GM21515 (cell line): Measurements from ENCODE around the gene GRIPAP1.
"Not testable (repeated sequence)": the region's sequence is repeated elsewhere in the genome, so short reads cannot be mapped to it uniquely, and the experiment has no call there.

Experiments used
- ATAC-seq: cut with Tn5 transposase; IDR thresholded peaks from one replicate; pipeline ENCODE4 v1.9.1; 2021; ENCODE audit not compliant: unreplicated experiment

Gene GRIPAP1

DNA sequence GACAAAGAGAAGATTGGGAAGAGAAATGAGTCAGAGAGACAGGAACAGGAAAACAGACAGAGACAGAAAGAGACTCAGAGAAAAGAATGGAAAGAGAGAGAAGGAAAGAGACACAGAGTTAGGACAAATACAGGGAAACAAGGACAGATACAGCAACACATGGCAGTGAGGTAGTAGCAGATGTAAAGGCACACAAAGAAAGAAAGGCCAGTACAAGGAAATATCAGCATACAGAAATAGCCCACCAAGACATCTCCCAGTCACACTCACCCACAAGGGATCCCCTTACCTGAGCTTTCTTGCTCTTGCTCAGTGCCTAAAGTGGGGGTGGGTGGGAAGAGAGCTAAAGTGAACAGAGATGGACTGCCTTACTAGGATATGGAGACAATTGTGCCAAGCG lies 4.2 kb downstream of the GRIPAP1 start:
- no peak for ATAC-seq

GRCh38 chrX:48997455-48997854 lies 4.6 kb downstream of the GRIPAP1 start:
- no peak for ATAC-seq

GRCh38 chrX:48996969-48997368 lies 5.1 kb downstream of the GRIPAP1 start:
- no peak for ATAC-seq

- no peak for ATAC-seq
Measured at GRCh38 chrX:48992341-48992740, 9.7 kb downstream of the GRIPAP1 start.

DNA sequence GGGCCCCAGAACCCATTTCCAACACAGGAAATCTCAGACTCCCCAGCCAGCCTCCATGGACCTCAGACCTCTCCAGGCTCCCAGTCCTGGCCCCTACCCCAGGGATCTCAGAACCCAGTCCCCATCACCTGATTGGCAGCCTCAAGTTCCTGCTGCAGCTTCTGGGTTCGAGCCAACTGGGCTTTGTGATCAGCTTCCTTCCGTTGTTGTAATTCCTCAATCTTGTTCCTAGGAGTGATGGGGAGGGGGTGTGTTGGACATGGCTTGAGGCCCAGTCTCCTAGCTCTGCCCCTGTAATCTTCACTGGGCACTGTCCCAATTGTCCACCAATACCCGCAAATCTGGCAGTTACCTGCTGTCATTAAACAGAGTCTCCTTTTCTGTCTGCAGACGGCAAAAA lies 12.6 kb downstream of the GRIPAP1 start:
- no peak for ATAC-seq

DNA sequence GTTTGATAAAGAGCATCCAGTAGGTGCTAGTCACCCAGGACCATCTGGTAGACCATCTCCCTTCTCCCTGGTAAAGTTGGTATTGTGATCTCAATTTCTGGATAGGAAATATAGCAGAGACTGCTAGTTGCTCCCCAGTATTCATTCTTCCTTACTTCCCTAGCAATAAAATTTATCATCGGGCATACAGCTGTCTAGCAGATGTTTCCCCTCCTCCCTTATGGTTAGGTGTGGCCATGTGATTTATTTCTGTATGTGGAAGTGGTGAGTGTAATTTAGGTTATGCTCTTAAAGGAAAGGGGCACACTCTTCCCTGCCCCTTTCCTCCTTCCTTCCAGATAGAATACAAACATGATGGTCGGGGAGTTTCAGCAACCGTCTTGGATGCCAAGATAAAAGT lies 18.2 kb downstream of the GRIPAP1 start:
- no peak for ATAC-seq

DNA sequence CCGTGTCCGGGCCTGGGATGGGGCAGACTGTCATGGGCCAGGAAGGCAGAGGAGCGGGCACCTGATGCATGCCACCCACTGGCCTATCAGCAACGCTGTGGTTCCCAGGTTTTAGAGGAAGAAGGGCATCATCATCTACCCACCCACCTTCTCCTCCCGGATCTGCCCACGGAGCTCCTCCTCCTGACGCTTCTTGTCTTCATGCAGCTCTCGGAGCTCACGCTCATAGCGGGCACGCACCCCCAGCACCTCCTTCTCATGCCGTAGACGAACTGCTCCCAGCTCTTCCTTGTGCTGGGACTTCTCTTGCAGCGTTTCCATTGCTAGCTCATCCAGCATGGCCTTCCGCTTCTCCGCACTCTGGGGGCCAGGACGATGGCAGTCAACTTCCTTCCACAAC lies 19.0 kb downstream of the GRIPAP1 start:
- no peak for ATAC-seq

- no peak for ATAC-seq
Measured at GRCh38 chrX:48981178-48981577, 20.9 kb downstream of the GRIPAP1 start.

DNA sequence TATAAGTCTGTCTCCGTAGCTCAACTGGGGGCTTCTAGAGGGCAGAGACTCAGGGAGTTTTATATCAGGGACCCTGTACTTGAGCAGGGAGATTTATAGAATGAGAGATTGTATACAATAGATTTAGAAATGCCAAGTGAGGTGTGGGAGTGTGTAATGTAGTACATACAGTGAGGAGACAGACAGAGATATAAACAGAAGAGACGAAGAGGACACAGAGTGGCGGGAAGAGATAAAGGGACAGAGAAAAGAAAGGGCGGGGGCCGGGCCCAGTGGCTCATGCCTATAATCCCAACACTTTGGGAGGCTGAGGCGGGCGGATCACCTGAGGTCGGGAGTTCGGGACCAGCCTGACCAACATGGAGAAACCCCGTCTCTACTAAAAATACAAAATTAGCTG lies 21.7 kb downstream of the GRIPAP1 start:
- not testable (repeated sequence) for ATAC-seq

DNA sequence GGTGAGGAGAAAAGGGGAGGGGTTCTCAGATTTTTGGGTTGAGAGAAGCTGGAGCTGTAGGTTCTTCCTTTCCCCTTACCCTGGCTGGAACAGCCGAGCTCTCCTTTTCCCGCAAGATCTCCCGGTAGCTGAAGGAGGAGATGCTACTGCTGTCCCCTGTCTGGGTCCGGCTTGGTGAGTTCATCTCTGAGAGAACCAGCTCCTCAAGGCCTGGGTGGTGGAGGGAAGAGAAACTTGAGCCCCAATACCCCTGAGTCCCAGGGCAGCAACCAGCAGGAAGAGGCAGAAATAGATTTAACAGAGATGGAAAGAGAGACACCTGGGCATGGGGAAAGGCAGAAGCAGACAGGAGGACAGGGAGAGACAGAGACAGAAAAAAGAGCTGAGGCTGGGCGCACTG lies 23.8 kb downstream of the GRIPAP1 start:
- no peak for ATAC-seq

DNA sequence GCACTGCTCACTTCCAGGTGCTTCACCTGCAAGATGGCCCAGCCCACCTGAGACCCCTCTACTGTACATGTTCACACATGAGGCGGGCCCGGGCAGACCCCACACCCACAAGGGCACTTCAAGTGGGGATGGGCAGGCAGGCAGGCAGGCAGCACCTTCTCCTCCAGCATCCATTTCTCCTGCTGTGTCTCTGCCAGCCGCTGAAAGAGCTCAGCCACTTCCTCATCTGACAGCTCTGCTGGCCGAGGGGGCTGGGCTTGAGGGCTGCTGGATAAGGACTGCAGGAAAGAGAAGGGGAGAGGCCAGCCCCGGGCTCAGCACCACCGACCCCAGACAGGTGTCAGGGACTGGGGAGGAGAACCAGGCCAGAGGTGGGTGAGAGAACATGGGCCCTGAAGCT lies 26.0 kb downstream of the GRIPAP1 start:
- ATAC-seq: no peak

DNA sequence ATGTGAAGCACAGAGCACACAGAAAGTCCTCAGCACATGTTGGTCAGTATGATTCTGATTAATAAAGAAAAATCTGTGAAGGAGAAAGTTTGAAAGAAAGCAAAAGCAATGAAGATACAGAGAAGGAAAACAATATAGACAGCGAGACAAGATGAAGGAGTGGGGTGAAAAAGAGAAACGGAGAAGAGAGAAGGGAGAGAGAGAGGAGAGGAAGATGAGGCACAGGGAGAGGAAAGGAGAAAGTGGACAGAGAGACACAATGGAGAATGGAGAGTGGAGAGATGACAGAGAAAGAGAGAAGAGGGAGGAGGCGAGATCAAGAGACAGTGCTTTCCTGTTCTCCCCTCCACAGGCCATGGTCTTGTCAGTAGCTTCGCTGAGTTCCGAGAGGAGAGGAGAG lies 26.5 kb downstream of the GRIPAP1 start:
- no peak for ATAC-seq

GRCh38 chrX:48975041-48975440 lies 27.0 kb downstream of the GRIPAP1 start:
- no peak for ATAC-seq

GRCh38 chrX:48974574-48974973 lies 27.5 kb downstream of the GRIPAP1 start:
- no peak for ATAC-seq

GRCh38 chrX:48974033-48974432 lies 28.0 kb downstream of the GRIPAP1 start:
- no peak for ATAC-seq

GRCh38 chrX:48972220-48973164 lies 29.6 kb downstream of the GRIPAP1 start:
- no peak for ATAC-seq

GRCh38 chrX:48971249-48972219 lies 30.5 kb downstream of the GRIPAP1 start, which contains the start of gene KCND1:
Gene KCND1 (minus strand): TSS chrX:48971844. CDS start chrX:48970271, 1,573 bp downstream.
- ATAC-seq: no peak

DNA sequence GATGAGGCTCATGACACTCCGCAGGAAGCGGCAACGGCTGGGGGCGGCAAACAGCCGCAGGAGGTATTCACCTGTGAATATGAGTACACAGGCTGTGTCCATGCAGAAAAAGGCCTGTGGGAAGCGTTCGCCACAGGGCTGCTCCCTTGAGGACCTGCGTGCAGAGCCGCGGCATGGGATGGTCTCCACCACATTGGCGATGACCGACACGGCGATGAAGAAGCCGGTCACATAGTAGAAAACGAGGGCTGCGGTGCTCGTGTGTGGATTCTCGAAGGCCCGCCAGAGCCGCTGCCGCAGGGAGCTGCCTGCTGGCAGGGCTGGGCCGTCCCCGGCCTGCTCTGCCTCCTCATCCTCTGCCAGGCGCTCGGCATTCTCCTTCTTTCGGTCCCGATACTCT lies 32.6 kb downstream of the GRIPAP1 start:
- ATAC-seq: no peak

DNA sequence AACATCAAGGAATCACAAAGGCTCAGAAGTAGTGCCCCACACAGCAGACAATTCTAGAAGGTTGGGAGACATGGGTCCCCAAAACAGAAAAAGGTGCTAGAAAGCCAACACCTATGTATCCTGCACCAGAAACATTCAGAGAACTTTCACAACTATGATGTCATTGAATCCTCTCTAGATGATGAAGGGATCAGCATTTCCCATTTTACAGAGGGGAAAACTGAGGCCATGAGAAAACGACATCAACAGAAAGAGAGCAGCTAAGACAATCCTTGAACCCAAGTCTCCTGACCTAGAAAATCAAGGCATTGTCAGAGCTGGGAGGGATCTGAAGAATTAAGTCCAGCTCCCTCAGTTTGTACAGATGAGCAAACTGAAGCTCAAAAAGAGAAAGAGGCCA lies 33.7 kb downstream of the GRIPAP1 start:
- no peak for ATAC-seq

DNA sequence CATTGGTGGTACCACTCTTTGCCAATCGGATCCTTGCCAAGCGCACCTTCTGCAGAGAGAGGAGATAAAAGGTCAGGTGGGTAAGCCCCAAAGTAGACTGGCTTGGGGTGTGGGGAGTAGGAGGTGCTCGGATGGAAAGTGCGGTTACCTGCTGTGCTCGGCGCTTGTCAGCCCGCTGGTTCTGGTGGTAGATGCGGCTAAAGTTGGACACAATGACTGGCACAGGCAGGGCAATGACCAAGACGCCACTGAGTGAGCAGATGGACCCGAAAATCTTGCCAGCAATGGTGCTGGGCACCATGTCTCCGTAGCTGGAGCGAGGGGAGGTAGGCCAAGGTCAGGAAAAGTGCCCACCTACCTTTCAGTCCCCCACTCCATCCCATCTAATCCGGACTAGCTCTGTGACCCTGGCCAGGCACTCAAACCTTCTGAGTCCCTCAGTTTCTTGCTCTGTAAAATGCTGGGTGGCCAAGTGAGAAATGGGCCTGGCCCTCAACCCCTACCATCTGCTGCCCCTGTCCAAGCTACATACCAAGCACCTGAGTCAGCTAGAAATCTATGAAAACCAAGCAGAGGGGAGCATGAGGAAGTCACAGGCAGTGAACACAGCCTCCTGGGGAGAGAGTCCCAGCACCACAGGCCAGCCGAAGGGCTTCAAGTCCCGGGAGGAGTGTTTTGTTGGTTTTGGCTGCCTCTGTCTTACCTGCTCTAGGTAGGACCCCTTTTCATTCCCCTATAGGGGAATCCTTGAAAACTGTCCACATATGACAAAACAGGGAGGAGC lies 35.1 kb downstream of the GRIPAP1 start:
- ATAC-seq: no peak

- no peak for ATAC-seq
Measured at GRCh38 chrX:48965959-48966358, 36.1 kb downstream of the GRIPAP1 start.
